ENCODE measurements around the gene REPS2.

The REPS2 gene

DNA sequence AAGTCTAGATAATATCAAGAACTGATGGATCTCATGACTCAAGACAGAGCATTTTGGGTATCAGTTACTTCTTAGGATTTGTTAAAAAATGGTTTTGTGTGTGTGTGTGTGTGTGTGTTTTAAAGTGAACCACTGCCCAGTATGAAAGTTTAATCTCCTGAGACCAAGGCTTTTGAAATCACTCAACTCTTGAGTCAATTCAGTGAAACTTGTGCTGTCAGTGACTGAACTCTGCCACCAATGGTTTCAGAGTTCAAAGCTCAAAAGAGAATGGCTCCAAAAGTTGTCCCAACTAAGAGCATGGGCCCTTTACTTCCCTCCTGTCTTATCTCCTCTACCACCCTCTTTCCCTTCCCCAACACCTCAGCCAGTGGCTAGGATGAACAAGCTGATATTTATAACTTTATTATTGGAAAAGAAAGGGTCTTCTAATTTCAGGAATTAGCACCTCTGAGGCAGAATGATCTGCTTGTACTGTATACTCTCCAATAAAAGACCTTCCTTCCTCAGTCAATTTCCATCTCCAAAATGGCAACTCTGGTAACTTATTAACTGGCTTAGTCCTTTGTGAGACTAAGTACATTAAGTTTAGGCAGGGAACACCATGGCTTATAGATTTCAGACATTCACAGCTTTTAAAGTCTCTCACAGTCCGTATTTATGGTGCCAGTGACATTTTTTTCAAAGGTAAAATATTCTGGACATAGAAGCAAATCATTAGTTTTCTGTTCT is 152.2 kb downstream of the REPS2 start:
- DNase-seq: no peak

DNA sequence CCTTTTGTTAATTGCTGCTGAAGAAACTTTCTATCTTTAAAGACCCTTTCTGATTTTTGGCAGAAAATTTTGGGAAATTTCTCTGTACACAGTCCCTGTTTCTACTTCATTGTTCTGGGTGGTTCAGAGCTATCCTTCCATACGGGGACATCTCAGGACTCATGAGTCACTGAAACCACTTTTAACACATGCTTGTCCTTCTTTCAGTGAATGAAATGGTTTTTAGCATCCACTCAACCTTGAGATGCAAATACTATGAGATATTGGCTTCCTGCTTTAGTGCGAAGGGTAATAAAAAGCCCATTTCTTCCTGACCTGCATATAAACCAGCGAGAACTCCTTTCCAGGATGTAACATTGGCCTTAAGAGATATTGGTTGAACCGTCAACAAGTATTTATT is 158.0 kb downstream of the REPS2 start:
- no peak for DNase-seq

DNA sequence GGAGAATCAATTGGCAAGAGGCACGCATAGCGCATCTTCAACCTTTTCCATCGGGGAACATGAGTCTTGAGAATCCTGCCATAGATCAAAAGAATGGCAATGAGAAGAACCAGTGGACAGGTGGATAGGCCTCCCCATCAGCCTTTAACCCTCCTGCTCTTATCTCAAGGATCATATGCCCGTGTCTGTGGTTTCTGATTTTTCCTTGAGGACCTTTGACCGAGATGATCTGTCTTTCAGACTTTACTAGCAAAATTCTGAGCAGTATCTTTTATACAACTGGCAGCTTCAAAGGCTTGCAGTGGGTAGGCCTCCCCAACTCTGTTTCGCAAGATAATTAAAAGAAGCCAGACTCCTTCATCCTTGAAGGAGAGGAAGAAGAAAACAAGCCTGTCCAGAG is 174.4 kb downstream of the REPS2 start:
- no peak for DNase-seq

DNA sequence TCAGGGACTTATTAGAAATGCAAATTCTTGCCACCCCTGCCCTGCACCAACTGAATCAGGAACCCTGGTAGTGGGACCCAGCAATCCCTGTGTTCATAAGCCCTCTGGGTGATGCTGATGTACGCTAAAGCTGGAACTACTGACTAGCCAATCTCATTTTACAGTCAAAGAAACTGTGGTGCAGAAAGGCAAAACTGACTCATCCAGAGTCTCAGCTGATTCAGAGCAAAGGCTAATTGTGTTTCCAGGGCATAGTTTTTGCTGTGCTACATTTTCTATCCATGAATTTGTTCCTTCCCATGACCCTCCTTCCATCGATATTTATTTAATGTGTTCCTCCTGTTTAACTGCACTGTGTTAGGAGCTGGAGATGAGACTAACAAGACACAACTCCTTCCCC is 207.5 kb downstream of the REPS2 start:
- DNase-seq: no peak

DNA sequence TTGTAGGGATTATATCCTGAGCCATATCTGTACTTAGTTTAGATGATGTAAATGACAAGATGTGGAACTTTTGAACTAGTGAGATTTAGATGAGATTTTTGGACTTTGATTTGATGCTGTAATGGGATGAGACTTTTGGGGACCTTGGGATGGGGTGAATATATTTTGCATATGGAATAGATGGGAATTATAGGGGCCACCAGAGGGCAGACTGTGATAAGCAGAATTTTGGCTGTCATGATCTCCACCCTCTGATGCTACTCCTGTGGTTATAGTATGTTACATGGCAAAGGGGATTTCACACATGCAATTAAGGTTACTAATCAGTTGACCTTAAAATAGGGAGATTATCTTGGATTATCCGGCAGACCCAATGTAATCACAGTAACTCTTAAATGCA is 214.5 kb downstream of the REPS2 start:
- DNase-seq: no peak

DNA sequence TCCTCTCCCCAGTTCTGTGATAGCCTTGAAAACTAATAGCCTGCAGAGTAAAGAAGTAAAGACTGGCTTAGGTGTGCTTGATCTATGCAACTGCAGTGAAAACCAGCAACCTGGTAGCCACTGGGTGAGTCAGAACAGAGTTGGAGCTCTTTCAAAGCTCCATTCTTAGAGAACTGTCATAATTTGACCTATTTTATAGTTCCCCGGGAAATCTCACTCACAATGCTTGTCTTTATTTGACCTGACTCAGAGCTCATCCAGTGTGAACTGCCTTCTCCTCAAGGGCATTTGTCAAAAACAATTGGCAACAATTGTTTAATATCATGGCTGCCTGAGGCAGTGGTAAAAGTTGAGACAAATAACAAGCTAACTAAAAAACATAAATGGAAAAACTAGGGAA is 215.5 kb downstream of the REPS2 start:
- DNase-seq: no peak

DNA sequence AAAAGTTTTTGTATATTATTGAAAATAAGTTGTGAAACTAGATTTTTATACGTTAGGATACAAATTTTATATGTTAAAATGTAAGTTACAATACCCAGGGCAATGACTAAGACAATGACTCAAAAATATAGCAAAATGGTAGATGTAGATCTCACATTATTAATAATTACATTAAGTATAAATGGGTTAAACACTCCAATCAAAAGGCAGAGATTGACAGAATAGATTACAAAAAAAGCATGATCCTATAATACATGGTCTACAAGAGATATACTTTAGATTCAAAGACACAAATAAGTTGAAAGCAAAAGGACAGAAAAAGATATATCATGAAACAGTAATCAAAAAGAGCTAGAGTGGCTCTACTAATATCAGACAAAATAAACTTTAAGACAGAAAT is 217.6 kb downstream of the REPS2 start:
- no peak for DNase-seq

DNA sequence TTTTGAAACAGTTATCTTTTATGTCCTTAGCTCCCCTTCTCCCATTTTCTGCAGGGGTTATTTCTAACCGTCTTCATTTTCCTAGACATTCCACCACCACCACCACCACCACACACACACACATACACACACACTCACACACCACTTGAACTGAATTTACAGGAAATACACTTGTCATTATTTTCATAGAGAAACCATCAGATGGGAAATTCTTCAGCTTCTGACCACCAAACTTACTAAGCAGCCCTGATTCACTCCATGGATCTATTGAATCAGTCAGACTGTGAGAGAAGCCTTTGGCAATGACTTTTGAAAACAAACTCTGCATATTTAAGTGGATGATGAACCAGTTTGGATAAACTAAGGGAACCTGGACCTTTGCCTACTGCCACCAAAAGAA is 218.5 kb downstream of the REPS2 start:
- no peak for DNase-seq

DNA sequence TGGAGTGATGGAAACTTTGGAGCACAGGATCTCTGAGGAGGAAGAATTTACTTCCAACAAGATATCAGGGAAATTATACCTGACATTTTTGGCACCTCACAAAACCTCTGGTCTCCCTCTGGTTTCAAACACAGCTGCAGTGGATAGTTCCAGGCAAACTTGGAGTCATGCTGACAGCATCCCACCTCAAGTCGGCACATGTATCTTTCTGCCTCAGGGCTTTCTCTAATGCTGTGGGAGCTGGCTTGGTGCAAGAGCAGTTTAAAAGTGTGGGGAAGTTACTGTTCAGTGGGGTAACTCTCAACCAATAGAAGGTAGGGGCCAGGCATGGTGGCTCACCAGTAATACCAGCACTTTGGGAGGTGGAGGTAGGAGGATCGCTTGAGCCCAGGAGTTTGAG is 221.5 kb downstream of the REPS2 start:
- DNase-seq: no peak

DNA sequence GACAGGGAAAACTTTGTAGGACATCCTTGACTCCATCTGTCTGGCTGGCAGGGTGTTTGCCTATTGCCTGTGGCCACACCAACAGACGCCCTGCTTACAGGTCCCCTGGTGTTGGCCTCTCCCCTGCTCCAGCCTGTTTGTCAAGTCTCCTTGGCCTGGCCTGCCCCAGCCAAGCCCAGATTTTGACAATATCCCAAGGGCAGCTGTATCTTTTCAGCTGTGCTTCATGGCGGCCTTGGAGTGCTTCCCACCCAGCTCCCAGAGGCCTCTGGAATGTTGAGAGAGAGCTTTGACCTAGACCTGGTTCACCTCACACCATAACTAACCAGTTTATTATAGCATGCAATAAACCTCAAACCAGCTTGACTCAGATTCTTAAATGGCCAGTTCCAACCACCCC is 224.5 kb downstream of the REPS2 start:
- no peak for DNase-seq

DNA sequence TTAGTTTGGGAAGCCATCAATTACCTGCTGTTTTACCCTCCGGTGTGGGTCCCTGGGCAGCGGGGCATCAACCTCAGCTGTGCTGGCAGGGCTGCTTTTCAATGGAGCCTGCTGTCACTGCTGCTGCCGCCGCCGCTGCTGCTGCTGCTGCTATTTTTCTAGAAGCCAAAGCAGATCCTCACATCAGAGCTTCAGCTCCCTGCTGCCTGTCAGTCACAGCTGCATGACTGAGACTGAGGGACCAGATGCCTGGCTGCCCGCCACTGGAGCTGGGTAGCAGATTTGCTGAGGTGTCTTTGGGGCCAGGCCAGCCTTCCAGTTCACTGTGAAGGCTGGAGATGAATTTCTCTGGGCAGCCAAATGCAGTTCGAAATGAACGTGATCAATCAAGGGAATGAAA is 228.2 kb downstream of the REPS2 start:
- no peak for DNase-seq

DNA sequence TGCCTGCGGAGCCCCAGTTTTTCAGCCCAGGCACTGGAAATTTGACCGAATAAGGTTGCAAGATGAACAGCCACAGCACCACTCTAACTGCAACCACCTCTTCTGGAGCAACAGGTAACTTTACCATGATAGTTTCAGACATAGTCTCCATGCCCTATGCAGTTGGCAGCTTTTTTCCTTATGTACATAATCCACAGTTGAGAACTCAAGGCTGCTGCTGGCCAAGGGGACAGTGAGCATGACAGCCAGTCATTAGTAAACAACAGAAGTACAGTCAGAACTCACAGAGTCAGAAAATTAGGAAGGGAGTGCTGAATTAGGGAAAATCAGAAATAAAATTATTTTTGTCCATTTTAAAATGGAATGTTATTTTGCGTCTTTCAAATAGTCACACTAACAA is 235.9 kb downstream of the REPS2 start:
- DNase-seq: no peak

DNA sequence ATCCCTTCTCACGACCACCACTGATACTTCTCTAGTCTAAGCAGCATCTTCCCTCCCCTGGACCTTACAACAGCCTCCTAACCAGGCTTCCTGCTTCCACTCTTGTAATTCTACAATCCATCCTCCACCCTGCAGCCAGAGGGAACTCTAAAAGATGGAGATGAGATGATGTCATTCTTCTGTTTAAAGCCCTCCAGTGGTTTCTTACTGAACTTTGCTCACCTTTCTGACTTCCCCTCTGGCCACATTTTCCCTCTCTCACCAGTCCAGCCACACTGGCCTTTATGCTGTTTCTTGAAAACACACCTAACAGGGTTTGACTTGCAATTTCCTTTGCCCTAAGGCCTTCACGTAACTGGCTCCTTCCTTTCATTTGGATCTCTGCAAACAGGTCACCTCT is 237.1 kb downstream of the REPS2 start:
- DNase-seq: no peak

DNA sequence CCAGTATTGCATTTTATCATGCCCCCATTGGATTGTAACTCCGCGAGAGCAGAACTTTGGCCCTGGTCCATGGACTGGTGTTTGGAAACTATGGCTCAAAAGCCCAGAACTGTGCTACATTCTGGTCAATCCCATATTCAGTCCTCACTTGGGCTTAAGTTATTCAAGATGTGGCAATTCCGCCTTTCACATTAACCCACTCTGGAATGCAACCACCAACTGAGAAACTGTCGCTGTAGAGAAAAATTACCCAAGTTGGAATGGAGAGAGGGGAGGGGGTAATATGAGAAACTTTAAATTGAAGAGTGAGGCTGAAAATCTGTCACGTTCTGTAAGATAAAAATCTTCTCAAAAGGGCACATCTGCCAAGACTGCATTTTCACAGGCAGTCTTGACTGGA is 239.0 kb downstream of the REPS2 start:
- DNase-seq: no peak

DNA sequence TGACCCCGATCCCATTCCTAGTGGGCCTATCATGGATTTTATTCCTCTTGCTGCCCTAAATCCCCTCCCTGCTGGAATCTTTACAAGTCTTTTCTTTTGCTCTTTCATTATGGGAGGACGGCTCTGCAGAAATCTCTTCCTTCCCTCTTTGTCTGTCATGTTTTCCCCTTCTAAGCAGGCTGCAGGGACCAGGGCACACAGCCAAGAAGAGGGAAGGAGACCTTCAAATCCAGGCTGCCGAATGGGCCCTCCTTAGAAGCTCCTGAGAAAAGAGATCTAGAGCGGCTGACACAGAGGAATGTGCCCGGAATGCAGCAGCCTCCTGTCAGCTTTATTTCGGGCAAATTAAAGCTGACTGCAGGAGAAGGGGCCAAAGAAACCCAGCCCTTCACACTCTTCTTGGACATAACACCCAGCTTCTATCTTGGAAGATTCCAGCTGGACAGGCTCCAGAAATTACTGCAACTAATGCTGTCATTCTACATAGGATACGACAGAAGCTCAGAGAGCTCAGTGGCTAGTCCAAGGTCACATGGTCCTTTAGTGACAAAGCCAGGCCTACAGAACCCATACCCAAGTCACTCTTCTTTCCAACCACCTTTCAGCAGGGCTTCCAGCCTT is 240.8 kb downstream of the REPS2 start:
- DNase-seq: no peak

DNA sequence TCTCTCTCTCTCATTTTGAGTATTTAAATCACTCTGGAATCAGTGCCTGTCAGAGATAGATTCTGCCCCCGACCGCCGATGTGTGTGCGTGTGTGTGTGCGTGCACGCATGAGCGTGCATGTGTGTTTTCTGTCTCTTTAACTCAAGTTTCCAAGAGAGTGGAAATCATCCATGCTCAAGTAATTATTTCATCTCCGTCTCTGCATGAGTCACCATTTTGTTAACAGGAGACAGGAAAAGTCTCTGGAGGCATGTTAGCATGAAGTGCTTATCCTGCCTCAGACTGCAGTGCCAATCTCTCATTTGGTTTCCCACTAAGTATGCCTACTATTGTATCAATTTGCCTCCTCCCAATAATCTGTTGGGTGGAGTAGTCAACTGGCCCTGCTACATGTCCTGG is 245.6 kb downstream of the REPS2 start:
- DNase-seq: no peak

All from cortex of kidney (tissue), 1 donor.